ENCODE measurements around the gene AURKAIP1.
"Not testable (repeated sequence)": the region's sequence is repeated elsewhere in the genome, so short reads cannot be mapped to it uniquely, and the experiment has no call there.

Gene AURKAIP1

GRCh38 chr1:1387098-1388077 lies 12.4 kb upstream of the AURKAIP1 start:
- DNase-seq (ENCODE audit: low read depth in 2 of 2): no peak

- no peak for DNase-seq (ENCODE audit: low read depth in 2 of 2)
These were observed 10.9 kb upstream of the AURKAIP1 start for GRCh38 chr1:1385931-1386330.

- not testable (repeated sequence) for DNase-seq (ENCODE audit: low read depth in 2 of 2)
These were observed 10.3 kb upstream of the AURKAIP1 start for GRCh38 chr1:1385339-1385738.

GRCh38 chr1:1381294-1381693 lies 6.3 kb upstream of the AURKAIP1 start:
- DNase-seq (ENCODE audit: low read depth in 2 of 2): no peak

GRCh38 chr1:1380860-1381259 lies 5.9 kb upstream of the AURKAIP1 start:
- DNase-seq (ENCODE audit: low read depth in 2 of 2): no peak

GRCh38 chr1:1377540-1378205 lies 2.7 kb upstream of the AURKAIP1 start:
- no peak for DNase-seq (ENCODE audit: low read depth in 2 of 2)

- no peak for DNase-seq (ENCODE audit: low read depth in 2 of 2)
These were observed 1.7 kb upstream of the AURKAIP1 start for GRCh38 chr1:1376551-1377226.

GRCh38 chr1:1374589-1374928 lies 448 bp downstream of the AURKAIP1 start:
- DNase-seq (ENCODE audit: low read depth in 2 of 2): no peak

- no peak for DNase-seq (ENCODE audit: low read depth in 2 of 2)
These were observed 1.0 kb downstream of the AURKAIP1 start for GRCh38 chr1:1373815-1374588.

GRCh38 chr1:1373051-1373814 lies 1.8 kb downstream of the AURKAIP1 start:
- DNase-seq (ENCODE audit: low read depth in 2 of 2): no peak

- peak; percentile 50 to 59 for DNase-seq (ENCODE audit: low read depth in 2 of 2)
These were observed 3.0 kb downstream of the AURKAIP1 start for GRCh38 chr1:1371746-1372711.

- DNase-seq (ENCODE audit: low read depth in 2 of 2): peak in 1 of 2 donors; percentile 13
These were observed 3.7 kb downstream of the AURKAIP1 start for GRCh38 chr1:1371364-1371745.

GRCh38 chr1:1370771-1371300 lies 4.2 kb downstream of the AURKAIP1 start:
- no peak for DNase-seq (ENCODE audit: low read depth in 2 of 2)

- DNase-seq (ENCODE audit: low read depth in 2 of 2): not testable (repeated sequence)
These were observed 4.9 kb downstream of the AURKAIP1 start for GRCh38 chr1:1370094-1370493.

- no peak for DNase-seq (ENCODE audit: low read depth in 2 of 2)
These were observed 7.7 kb downstream of the AURKAIP1 start for GRCh38 chr1:1367315-1367714.

- no peak for DNase-seq (ENCODE audit: low read depth in 2 of 2)
These were observed 8.3 kb downstream of the AURKAIP1 start for GRCh38 chr1:1366699-1367066.

GRCh38 chr1:1365875-1366698 lies 8.9 kb downstream of the AURKAIP1 start:
- no peak for DNase-seq (ENCODE audit: low read depth in 2 of 2)

GRCh38 chr1:1364266-1364665 lies 10.7 kb downstream of the AURKAIP1 start:
- DNase-seq (ENCODE audit: low read depth in 2 of 2): no peak

GRCh38 chr1:1361982-1362423 lies 13.0 kb downstream of the AURKAIP1 start:
- DNase-seq (ENCODE audit: low read depth in 2 of 2): no peak
